Uterus (tissue), 2 donors: ENCODE data around the gene LACTB.

Experiments used
- CTCF ChIP-seq, 4 experiments: fragments of 200-600 bp in 2 of 4; fragments of 450-650 bp in 2 of 4; sonication (generic) in 2 of 4; IDR thresholded peaks; one replicate each; pipeline ENCODE4 v1.5.1; 2016 to 2019; ENCODE audit warnings: antibody characterized with exemption in 4 of 4, mild to moderate bottlenecking in 2 of 4, moderate library complexity in 1 of 4
- POLR2A ChIP-seq, 2 donors: fragments of 450-650 bp; IDR thresholded peaks; one replicate each; pipeline ENCODE4 v1.6.1; 2016; ENCODE audit warnings: antibody characterized with exemption in 2 of 2, mild to moderate bottlenecking in 1 of 2, moderate library complexity in 1 of 2

DNA sequence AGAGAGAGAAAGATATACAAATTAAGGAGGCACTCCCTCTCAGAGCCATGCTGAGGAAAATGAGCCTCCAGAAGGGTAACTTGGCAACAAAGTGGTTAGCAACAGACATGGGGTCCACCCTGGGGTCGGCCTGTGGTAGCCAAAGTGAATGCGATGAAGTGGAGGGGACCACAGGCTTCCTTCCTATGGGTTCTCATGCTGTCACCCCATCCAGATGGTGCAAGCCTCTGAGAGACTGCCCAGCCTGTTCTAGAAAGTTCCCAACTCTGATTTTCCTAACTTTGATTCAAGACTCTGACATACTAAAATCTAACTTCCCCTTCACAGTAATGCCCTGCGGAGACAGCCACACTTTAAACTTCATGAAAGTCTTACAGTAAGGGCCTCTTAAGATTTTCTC lies 18.2 kb upstream of the LACTB start:
- TF ChIP-seq CTCF (IDR thresholded peaks at IDR 0.05) (no peak), POLR2A (IDR thresholded peaks at IDR 0.05) (no peak)
